ENCODE data around the gene LRRN4CL. TPM values are rescaled to one million over a fixed set of nuclear protein-coding genes. Genes with fewer than 3 reads are reported as not detected.
"Not testable (repeated sequence)": the region's sequence is repeated elsewhere in the genome, so short reads cannot be mapped to it uniquely, and the experiment has no call there.

Gene LRRN4CL
- total RNA-seq, 1 experiment from 2014 or later = 0.07 TPM

DNA sequence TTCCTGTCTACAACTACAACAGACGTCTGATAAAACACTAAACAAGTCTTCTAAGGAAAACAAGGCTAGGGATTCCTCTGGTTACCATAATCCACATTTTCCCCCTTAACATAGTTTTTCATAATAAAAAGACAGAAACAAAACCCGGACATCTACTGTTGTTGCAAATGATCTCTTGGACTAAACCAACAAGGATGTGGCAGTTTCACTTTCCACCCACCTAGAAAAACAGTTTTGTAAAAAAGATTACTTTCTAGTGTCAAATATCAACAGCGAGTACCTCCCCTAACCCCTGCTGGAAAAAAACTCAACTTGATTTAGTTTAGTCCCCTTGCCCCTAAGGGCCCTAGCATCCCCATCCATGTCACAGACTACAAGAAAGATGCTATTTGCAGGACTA, 23.5 kb upstream of the LRRN4CL start:
- no peak for DNase-seq (ENCODE audit: low spot score)
- in situ Hi-C loops (cut with HindIII; ENCODE audit: low sequenced_read_pairs) = loop anchor here (5.0 kb wide), 1 partner anchor 41 kb away; the partner anchor contains the start of genes LBHD1 and UQCC3

DNA sequence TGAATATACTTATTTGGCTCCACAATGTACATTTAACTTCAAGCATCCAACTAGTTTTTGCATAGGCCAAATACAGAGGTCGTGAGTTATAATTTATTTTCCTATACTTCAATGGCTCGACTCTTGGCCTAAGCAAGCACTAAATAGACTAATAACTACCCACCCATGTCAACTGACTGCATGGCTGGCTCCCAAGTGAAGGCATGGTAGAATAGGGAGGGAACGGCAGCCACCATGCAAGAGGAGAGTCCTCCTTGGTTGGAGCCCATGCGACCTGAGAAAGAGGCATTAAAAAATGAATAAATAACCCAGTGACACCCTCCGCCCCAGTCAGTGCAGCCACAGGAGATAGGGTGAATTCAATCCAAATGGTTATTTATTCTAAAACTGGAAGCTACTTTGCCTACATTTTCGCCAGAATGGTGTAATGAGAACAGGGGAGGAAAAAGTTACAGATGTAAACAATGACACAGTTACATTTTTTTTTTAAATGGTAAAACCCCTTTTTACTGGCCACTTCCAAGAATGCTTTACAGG, 23.0 kb upstream of the LRRN4CL start:
- in situ Hi-C loops (cut with HindIII; ENCODE audit: low sequenced_read_pairs) = loop anchor here (5.0 kb wide), 1 partner anchor 40 kb away; the partner anchor contains the start of genes LBHD1 and UQCC3
- DNase-seq (ENCODE audit: low spot score) = no peak

DNA sequence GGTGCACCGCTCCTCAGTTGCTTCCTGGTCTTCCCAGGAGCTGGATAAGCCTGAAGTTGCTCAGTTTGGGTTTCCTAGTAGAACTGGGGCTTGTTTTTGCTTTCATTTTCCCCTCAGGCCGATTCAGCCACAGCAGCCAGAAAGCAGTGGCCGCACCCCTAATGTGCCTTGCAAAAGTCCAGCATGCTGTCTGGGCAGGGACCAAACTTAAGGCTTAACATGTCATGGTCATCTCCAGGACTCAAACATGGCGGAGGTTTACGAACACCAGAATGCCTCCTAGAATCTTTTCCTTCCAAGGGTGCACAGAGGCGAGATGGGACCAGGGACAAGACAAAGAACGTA, 20.6 kb upstream of the LRRN4CL start:
- in situ Hi-C loops (cut with HindIII; ENCODE audit: low sequenced_read_pairs) = loop anchor here (5.0 kb wide), 1 partner anchor 38 kb away; the partner anchor contains the start of genes LBHD1 and UQCC3
- DNase-seq (ENCODE audit: low spot score) = no peak

DNA sequence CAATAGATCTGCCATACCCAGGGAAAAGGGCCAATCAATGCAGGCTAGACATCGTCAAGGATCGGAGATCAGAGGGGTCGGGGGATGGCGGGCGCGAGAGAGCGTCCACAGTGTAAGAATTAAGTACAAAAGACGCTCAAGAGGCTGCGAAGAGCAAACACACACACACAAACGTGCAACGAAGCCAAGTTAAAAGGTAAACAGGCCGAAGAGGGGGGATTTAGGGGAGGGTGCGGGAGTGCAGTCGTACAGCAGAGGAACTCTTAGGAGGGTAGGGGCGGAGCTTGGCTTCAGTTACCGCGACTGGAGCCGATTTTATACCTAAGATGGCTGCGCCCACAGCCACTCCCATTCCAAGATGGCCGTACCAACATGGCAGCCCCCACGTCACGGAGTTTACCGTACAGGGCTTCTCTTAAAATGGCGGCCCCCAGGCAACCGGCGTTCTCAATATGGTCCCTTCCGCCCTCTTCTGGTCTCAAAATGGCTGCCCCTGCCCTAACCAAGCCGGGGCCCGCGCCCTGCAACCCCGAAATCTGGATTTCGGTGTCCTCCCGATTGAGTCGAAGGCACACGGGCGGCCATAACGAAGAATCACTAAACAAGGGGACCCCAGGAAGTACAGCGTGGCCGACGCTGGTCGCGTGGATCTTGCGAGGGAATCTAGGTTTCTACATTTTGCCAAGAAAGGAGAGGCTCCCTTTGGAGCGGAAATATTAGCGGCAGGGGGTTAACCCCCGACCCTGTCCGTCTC, 20.1 kb upstream of the LRRN4CL start:
- DNase-seq (ENCODE audit: low spot score) = peak; percentile 99
- in situ Hi-C loops (cut with HindIII; ENCODE audit: low sequenced_read_pairs) = no loop called here

DNA sequence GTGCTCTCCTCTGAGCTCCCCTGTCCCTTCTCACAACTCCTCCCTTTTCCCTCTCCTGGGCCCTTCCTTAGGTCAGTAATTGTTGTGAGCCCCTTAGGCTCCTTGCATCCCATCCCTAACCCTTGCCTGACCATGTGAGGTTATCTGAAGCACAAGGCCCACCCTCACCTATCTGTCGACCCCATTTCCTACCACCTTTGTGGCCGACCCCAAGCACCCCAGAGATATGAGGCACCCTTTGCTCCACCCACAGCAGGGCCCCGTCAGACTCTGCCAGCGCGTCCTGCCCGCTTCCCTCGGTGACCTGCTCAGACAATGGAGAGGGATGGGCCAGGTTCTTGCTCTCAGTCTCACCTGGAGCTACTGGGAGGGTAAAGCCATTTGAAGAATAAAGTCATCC, 19.5 kb upstream of the LRRN4CL start:
- in situ Hi-C loops (cut with HindIII; ENCODE audit: low sequenced_read_pairs) = no loop called here
- DNase-seq (ENCODE audit: low spot score) = peak; percentile 38

DNA sequence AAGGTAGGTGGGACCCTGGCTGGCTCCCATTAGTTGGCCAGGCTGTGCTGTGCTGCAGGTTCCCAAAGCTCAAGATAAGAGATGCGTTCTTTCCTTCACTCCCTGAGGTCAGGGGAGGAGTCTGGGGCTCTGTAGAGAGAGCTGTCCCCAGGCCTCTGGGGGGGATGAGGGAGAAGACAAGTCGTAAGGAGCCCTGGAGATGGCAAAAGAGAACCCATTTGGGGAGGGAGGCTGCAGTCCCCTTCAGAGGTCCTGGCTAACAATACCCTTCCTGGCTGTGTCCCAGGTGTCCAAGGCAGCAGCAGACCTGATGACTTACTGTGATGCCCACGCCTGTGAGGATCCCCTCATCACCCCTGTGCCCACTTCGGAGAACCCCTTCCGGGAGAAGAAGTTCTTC, 19.1 kb upstream of the LRRN4CL start:
- no peak for DNase-seq (ENCODE audit: low spot score)
- in situ Hi-C loops (cut with HindIII; ENCODE audit: low sequenced_read_pairs) = no loop called here

DNA sequence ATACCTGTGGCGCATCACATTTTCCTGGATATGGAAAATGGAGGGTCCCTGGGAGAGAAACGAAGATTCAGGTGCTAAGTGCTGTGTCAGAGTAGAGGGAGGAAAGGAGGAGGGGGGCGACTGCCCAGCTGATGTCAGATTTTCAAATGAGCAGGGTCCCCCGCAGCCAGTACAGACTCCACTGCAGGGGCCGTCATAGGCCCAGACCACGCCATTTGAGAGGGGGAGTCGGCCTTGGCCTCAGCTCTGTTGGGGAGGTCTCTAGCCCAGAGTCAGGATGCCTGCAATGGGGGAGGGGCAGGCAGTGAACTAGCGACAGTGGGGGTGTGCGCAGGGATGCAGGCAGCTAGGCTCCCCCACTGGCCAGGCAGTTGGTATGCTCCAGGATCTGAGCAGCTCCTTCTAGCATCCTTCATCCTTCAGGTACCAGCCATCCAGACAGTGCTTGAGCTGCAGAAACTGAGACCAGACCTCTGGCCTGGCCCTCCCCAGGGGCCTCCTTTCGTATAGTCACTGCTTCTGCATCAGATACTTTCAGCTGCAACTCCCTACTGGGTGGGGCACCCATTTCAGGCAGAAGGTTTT, 18.0 kb upstream of the LRRN4CL start, which contains the start of the genes BSCL2 and GNG3:
TSS of gene BSCL2 (minus strand) at position 148 of the 585 bp plus-strand sequence. CDS start 229 bp downstream, outside the sequence.
TSS of gene GNG3 (plus strand) at position 400 of the 585 bp plus-strand sequence. CDS start 620 bp downstream, outside the sequence.
- peak; percentile 99 for DNase-seq (ENCODE audit: low spot score)
- in situ Hi-C loops (cut with HindIII; ENCODE audit: low sequenced_read_pairs) = no loop called here

DNA sequence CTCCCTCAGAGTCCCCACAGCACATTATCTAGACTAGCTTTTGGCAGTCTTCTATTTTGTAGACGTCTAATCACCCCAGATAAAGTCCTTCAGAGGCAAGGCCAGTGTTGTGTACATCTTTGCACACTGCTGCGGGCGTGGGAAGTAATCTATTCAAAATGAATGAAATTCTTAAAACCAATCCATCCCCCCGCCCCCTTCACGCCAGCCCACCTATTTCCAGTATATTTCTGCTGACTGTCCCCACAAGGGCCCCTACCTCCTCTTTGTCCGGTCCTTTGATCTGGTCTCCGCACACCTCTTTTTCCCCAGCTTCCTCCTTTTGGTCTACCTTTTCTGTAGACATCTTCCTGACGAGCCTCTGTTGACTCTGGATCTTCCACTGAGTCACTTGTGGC, 17.5 kb upstream of the LRRN4CL start:
- in situ Hi-C loops (cut with HindIII; ENCODE audit: low sequenced_read_pairs) = no loop called here

DNA sequence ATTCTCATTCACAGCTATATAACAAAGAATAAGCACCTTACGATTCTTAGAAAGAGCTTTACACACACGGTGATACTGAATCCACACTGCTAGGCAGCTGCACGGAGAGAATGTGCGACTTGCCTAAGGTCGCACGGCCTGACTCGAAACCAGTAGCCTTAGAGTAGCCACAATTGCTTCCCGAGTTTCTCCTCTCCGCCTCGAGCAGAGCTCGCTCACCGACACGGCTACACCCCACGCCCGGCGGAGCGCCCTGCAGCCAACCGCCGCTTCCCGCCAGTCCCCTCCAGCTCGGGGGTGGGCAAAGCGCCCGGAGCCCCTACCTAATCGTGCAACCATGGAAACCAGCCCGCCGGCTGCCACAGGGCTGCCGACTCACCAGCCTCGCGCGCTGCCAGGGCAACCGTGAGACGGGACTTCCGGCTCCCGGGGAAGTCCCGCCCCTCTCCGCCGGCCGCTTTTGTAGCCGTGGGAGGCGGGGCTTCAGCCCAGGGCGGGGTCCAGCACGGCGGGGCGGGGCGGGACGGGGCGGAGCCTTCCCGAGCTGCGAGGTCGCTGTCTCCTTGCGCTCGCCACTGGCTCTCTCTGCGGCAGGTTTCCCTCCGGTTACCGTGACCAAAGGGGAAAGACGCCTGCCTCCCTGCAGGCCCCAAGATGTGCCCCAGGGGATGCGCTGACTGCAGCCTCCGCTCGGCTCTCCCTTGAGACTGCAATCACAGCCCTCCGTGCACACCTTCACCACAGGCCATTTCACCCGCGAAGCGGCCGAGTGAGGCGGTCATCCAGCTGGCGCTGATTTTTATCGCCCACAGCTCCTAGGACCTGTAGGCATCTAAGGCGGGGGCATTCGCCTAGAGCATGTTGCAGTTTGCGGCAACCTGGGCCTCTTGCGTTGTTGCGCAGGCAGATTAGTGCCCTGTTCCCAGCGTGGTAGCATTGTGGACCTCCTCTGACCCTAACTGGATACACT, 16.8 kb upstream of the LRRN4CL start:
- in situ Hi-C loops (cut with HindIII; ENCODE audit: low sequenced_read_pairs) = no loop called here
- DNase-seq (ENCODE audit: low spot score) = peak; percentile 95

More for the DNA sequence above, 17.5 kb upstream of the LRRN4CL start:
- DNase-seq (ENCODE audit: low spot score) = no peak

DNA sequence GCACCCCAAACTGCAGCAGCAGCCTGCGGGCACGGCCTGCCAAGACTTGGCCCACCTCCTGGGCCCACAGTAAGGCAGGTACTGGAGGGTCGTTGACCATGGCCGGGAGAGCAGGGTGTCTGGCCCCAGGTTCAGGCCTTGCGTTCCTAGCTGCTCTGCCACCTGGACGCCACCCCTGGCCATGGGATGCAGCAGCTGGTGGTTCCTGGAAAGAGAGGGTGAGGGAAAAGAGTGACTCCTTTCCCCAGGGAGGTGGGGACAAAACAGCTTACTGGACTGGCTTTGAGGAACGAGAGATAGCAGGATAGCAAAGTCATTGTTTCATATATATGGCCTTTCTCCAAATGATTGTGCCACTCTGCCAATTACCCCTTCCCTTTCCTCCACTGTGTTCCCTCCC, 16.1 kb upstream of the LRRN4CL start:
- no peak for DNase-seq (ENCODE audit: low spot score)
- in situ Hi-C loops (cut with HindIII; ENCODE audit: low sequenced_read_pairs) = no loop called here

DNA sequence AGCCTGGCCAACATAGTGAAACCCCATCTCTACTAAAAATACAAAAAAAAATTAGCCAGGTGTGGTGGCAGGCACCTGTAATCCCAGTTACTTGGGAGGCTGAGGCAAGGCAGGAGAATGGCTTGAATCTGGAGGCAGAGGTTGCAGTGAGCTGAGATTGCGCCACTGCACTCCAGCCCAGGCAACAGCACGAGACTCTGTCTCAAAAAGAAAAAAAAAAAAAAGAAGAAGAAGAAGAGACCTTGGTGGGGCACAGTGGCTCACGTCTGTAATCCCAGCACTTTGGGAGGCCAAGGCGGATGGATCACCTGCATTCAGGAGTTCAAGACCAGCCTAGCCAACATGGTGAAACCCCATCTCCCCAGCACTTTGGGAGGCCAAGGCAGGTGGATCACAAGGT, 14.6 kb upstream of the LRRN4CL start:
- in situ Hi-C loops (cut with HindIII; ENCODE audit: low sequenced_read_pairs); DNase-seq (ENCODE audit: low spot score): not testable (repeated sequence)

DNA sequence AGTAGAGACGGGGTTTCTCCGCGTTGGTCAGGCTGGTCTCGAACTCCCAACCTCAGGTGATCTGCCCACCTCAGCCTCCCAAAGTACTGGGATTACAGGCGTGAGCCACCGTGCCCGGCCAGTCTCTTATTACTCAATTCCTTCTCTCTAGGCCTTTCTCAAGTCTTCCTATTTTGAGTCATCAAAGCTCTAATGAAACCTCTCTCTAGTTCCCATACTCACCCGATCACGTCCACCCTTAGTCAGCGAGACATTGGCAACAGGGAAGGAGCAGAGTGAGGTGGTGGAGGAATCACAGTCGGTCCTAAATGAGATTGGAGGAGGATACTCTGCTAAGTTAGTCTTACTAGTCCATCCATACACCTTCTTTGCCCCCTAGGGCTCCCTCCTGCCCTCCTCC, 12.9 kb upstream of the LRRN4CL start:
- no peak for DNase-seq (ENCODE audit: low spot score)
- in situ Hi-C loops (cut with HindIII; ENCODE audit: low sequenced_read_pairs) = no loop called here

DNA sequence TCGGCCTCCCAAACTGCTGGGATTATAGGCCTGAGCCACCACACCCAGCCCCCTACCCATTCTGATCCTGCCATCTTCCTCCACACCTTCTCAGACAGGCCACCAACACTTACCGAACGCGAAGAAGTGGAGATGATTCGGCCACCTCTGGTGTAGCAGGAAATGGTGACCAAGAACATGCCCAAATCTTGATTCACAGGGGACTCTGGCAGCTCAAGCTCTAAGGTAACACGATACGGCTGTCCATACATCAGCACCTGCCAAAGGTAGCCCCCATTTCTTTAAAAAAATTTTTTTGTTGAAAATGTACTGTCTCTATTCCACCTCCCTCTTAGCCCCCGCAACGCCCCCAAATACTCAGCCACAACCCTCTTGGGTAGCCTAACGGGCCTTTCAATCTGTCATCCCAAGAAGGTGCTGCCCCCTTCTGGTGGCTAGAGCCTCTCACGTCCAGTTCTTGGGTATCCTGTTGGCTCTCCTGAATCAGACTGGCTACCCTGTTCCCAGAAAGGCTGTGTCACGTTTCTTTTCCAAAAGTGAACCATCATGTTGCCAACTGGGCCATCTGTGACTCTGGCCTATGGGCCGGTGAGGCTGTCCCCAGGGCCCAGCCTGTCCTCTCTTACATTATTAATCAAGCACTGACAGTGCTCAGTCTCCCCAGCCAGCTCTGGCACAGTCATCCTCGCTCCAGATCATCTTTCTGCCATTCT, 5.3 kb upstream of the LRRN4CL start:
- in situ Hi-C loops (cut with HindIII; ENCODE audit: low sequenced_read_pairs) = no loop called here

DNA sequence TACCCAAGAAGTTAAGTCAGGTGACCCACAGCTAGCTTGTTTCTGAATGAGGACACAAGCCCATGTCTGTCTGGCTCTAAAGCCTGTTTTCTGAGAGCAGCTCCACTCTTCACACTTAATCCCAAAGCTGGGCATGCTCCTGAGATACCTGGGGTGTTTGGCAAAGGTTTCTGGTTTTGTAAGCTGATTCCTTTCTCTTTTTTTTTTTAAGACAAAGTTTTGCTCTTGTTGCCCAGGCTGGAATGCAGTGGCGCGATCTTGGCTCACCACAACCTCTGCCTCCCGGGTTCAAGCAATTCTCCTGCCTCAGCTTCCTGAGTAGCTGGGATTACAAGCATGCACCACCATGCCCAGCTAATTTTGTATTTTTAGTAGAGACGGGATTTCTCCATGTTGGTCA, 4.3 kb upstream of the LRRN4CL start:
- DNase-seq (ENCODE audit: low spot score); in situ Hi-C loops (cut with HindIII; ENCODE audit: low sequenced_read_pairs): not testable (repeated sequence)

More for the DNA sequence above, 5.3 kb upstream of the LRRN4CL start:
- DNase-seq (ENCODE audit: low spot score) = peak; percentile 94

DNA sequence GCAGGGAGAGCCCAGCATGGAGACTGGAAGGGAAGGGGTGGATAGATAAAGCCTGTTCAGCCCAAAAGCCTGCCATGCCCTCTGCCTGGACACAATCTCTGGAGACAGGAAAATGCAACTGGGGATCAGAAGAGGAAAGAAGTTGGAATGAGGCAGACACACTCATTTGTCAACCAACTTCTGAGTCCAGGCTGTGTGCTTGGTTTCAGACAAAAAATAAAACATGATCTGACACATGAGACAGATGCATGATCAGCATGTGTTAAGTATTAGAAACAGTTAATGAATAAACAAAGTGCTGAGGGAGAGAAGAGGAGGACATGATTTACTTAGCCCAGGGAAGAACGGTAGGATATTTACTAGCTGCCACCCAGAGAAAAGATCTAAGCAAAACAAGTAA, 839 bp downstream of the LRRN4CL start:
- in situ Hi-C loops (cut with HindIII; ENCODE audit: low sequenced_read_pairs) = no loop called here
- no peak for DNase-seq (ENCODE audit: low spot score)

DNA sequence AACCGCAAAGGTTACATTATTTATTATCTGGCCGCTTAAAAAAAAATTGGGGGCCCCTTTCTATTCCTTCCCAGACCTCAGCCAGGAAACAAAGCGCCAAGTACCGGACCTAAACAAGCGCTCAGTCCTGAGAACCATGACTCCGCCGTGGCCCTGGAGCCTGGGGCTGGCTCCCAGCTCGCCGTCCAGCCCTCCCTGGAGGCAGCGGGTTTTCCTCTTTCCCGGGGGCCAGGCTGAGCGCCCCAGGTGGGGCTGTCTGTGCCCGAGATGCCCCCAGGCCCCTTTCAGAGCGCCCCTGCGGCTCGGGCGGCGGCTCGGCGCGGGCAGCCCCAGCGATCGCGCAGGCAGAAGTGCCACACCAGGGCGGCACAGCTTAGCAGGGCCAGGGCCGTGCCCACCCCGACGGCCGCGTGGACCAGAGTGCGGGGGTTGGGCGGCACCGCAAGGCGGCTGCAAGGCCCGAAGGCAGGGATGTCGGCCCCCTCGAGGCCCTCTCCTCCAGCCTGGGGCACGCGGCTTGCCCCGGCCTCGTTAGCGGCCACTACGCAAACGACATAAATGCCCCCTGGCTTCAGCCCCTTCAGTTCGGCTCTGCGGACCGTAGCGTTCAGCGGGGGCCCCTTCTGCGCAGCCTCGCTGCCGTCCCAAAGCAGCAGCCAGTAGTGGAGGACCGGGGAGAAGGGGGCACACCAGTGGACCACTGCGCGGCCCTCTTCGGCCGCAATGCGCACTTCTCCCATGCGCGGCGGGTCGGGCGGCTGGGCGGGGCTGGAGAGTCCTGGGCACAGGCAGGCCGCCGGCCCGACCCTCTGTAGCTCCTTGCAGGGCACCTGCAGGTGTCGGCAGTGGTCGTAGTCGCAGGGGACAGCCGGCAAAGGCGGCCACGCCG, 1.6 kb downstream of the LRRN4CL start:
- in situ Hi-C loops (cut with HindIII; ENCODE audit: low sequenced_read_pairs) = no loop called here
- DNase-seq (ENCODE audit: low spot score) = no peak

DNA sequence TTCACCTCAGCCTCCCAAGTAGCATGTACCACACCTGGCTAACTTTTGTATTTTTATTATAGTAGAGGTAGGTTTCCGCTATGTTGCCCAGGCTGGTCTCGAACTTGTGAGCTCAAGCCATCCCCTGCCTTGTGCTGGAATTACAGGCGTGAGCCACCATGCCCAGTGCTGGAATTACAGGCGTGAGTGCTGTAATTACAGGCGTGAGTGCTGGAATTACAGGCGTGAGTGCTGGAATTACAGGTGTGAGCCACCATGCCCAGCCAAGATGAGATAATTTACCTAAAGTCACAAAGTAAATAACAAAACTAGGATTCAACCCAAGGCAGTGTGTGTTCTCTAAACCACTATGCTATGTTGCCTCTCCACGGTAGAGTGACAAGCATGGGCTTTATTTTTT, 6.8 kb downstream of the LRRN4CL start:
- DNase-seq (ENCODE audit: low spot score) = no peak
- in situ Hi-C loops (cut with HindIII; ENCODE audit: low sequenced_read_pairs) = no loop called here

DNA sequence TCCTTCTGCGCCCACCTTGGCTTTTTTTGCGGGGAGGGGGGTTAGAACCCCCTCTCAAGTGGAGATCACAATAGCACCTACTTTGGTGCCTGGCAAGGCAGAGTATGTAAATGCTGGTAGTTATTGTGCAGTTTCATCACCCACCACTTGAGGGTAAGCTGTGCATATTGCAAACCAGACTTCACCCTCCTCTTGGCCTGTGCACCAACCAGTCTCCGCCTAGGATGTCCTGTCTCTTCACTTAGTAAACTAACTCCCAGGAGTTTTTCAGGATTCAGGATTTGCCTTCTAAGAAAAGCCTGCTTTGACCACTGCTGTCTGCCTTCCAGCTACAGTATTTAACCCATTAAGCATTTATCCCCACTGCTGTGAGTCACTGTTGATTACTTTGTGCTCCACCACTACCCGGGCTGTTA, 8.5 kb downstream of the LRRN4CL start:
- in situ Hi-C loops (cut with HindIII; ENCODE audit: low sequenced_read_pairs) = no loop called here
- peak; percentile 52 for DNase-seq (ENCODE audit: low spot score)

Data from G401 (cell line).